Panc1 (cell line): ENCODE measurements around the gene COL5A1. TPM values are rescaled to one million over a fixed set of nuclear protein-coding genes. Genes with fewer than 3 reads are reported as not detected.

Source experiments
- ATAC-seq: fragments of 200-7000 bp; cut with Tn5 transposase; 2 replicates; pipeline ENCODE4 v1.9.1; 2020; ENCODE audit warnings: mild to moderate bottlenecking, moderate library complexity
- BruUV-seq: library from RNA; stranded (reverse); fragments of 400-500 nt; replicated peaks from 2 replicates; lab custom pipeline; 2021; lab: Mats Ljungman, UMichigan
- CTCF ChIA-PET: fragments of 300-600 bp; sonication (Branson Sonifier 250); formaldehyde crosslinking; loops from one replicate; lab custom pipeline; 2022; ENCODE audit warnings: antibody characterized with exemption; lab: Charles Lee
- POLR2A ChIA-PET: fragments of 300-600 bp; sonication (Branson Sonifier 250); formaldehyde crosslinking; loops from one replicate; lab custom pipeline; 2022; ENCODE audit warnings: antibody characterized with exemption; lab: Charles Lee
- DNase-seq: peaks from one replicate; pipeline ENCODE4 v3.0.0-alpha.2; 2010; ENCODE audit warnings: low read depth, low spot score
- H3K27ac ChIP-seq: 2 replicates; pipeline ENCODE4 v1.5.1; 2011; ENCODE audit warnings: mild to moderate bottlenecking, low read length, inconsistent platforms
- H3K27me3 ChIP-seq: fragments of 200-500 bp; sonication (Bioruptor generic); 2 replicates; pipeline ENCODE4 v1.6.0; 2014; ENCODE audit warnings: low read length, inconsistent platforms; ENCODE audit not compliant: control insufficient read depth, insufficient read depth
- H3K36me3 ChIP-seq: fragments of 200-500 bp; sonication (Bioruptor generic); 2 replicates; pipeline ENCODE4 v1.5.1; 2014; ENCODE audit warnings: inconsistent platforms, mild to moderate bottlenecking, low read length, moderate library complexity; ENCODE audit not compliant: control insufficient read depth, insufficient read depth
- H3K4me1 ChIP-seq: 2 replicates; pipeline ENCODE4 v1.5.1; 2011; ENCODE audit warnings: inconsistent platforms, mild to moderate bottlenecking, low read length, moderate library complexity; ENCODE audit not compliant: control insufficient read depth, insufficient read depth
- H3K4me3 ChIP-seq, 2 experiments: 2 replicates each; pipeline ENCODE4 v1.5.1; 2011 to 2012; ENCODE audit warnings: low read depth in 2 of 2, low read length in 2 of 2, mild to moderate bottlenecking in 2 of 2, inconsistent platforms in 1 of 2, moderate library complexity in 1 of 2
- H3K9me3 ChIP-seq: fragments of 200-500 bp; sonication (Bioruptor generic); 2 replicates; pipeline ENCODE4 v1.5.1; 2014; ENCODE audit warnings: low read depth, mild to moderate bottlenecking, inconsistent platforms, low read length, moderate library complexity; ENCODE audit not compliant: control insufficient read depth, insufficient read depth
- POLR2AphosphoS5 ChIP-seq: IDR thresholded peaks from 2 replicates; pipeline ENCODE4 v1.6.1; 2012; ENCODE audit warnings: mild to moderate bottlenecking, low read depth, low read length, moderate library complexity
- SIN3A ChIP-seq: IDR thresholded peaks from 2 replicates; pipeline ENCODE4 v1.6.1; 2012; ENCODE audit warnings: low read depth, mild to moderate bottlenecking, low read length, moderate library complexity, borderline replicate concordance; ENCODE audit not compliant: insufficient read depth
- TCF7L2 ChIP-seq: IDR thresholded peaks from 2 replicates; pipeline ENCODE4 v1.6.1; 2011; ENCODE audit warnings: mild to moderate bottlenecking, low read depth, low read length, inconsistent platforms
- in situ Hi-C: cut with HindIII; loops from 2 replicates; pipeline ENCODE4 v1.10.0; 2016; ENCODE audit warnings: low sequenced_read_pairs, low pct_unique_long_range_greater_than_20kb
- intact Hi-C: fragments of 100-400 bp; cut with micrococcal nuclease; formaldehyde crosslinking; loops from one replicate; pipeline ENCODE4 v1.10.0; 2022; ENCODE audit not compliant: unreplicated experiment
- total RNA-seq: library from RNA; stranded (reverse); gene quantifications from one replicate; pipeline ENCODE4 v1.2.1, GENCODE V29; 2021; ENCODE audit not compliant: unreplicated experiment
- TF ChIP-seq, protein P1 (sequence below): fragments of 450-650 bp; IDR thresholded peaks from 2 replicates; pipeline ENCODE4 v1.5.1; 2017; ENCODE audit warnings: mild to moderate bottlenecking
- TF ChIP-seq, protein P2 (sequence below), 2 experiments: IDR thresholded peaks; 2 replicates each; pipeline ENCODE4 v1.6.1; 2011 to 2012; ENCODE audit warnings: low read depth in 2 of 2, control low read depth in 1 of 2, low read length in 1 of 2, mild to moderate bottlenecking in 1 of 2, moderate library complexity in 1 of 2; ENCODE audit not compliant: insufficient read depth in 1 of 2

COL5A1 gene
- total RNA-seq, 1 experiment from 2014 or later, result 5.7 TPM

DNA sequence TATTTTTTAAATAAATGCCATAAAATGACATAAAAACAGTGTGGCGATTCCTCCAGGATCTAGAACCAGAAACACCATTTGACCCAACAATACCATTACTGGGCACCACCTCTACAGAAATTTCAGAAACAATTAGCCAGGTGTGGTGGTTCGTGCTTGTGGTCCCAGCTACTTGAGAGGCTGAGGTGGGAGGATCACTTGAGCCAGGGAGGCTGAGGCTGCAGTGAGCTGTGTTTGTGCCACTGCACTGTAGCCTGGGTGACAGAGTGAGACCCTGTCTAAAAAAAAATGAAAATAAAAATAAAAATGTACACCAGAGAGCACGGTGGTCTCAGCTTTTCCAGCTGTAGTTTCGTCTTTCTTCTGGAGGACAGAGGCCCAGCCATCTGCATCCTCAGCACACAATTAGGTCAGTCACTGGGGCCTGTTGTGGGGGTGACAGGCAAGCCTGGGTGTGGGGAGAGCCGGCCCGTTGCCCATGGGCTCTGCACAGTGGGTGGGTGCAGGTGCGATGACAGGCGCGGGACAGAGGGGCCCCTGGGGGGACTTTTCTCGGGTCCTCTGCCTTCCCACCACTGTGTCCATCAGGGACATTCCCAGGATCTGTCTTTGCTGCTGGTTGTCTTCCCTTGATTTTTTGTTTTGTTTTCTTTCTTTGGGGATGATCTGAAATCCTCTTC is 9.8 kb downstream of the COL5A1 start:
- Histone ChIP-seq H3K4me3 (no peak overlapping the region), H3K36me3 (no peaks in the 10 kb centered on the region), H3K9me3 (no peaks in the 10 kb centered on the region), H3K27me3 (no peaks in the 10 kb centered on the region), H3K27ac (no peak overlapping the region), H3K4me1 (no peaks in the 10 kb centered on the region)
- POLR2A ChIA-PET, result no interaction called here
- intact Hi-C loops (no loop called here), in situ Hi-C loops (no loop called here)
- CTCF ChIA-PET, result no interaction called here
- no peak for DNase-seq
- no TSS peak for BruUV-seq
- ATAC-seq, result no peak
- no peak for TF ChIP-seq TCF7L2
- TF ChIP-seq, protein P1, sequence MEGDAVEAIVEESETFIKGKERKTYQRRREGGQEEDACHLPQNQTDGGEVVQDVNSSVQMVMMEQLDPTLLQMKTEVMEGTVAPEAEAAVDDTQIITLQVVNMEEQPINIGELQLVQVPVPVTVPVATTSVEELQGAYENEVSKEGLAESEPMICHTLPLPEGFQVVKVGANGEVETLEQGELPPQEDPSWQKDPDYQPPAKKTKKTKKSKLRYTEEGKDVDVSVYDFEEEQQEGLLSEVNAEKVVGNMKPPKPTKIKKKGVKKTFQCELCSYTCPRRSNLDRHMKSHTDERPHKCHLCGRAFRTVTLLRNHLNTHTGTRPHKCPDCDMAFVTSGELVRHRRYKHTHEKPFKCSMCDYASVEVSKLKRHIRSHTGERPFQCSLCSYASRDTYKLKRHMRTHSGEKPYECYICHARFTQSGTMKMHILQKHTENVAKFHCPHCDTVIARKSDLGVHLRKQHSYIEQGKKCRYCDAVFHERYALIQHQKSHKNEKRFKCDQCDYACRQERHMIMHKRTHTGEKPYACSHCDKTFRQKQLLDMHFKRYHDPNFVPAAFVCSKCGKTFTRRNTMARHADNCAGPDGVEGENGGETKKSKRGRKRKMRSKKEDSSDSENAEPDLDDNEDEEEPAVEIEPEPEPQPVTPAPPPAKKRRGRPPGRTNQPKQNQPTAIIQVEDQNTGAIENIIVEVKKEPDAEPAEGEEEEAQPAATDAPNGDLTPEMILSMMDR, result no peak
- TF ChIP-seq, protein P2, sequence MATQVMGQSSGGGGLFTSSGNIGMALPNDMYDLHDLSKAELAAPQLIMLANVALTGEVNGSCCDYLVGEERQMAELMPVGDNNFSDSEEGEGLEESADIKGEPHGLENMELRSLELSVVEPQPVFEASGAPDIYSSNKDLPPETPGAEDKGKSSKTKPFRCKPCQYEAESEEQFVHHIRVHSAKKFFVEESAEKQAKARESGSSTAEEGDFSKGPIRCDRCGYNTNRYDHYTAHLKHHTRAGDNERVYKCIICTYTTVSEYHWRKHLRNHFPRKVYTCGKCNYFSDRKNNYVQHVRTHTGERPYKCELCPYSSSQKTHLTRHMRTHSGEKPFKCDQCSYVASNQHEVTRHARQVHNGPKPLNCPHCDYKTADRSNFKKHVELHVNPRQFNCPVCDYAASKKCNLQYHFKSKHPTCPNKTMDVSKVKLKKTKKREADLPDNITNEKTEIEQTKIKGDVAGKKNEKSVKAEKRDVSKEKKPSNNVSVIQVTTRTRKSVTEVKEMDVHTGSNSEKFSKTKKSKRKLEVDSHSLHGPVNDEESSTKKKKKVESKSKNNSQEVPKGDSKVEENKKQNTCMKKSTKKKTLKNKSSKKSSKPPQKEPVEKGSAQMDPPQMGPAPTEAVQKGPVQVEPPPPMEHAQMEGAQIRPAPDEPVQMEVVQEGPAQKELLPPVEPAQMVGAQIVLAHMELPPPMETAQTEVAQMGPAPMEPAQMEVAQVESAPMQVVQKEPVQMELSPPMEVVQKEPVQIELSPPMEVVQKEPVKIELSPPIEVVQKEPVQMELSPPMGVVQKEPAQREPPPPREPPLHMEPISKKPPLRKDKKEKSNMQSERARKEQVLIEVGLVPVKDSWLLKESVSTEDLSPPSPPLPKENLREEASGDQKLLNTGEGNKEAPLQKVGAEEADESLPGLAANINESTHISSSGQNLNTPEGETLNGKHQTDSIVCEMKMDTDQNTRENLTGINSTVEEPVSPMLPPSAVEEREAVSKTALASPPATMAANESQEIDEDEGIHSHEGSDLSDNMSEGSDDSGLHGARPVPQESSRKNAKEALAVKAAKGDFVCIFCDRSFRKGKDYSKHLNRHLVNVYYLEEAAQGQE (IDR thresholded peaks at IDR 0.05; ENCODE audit: insufficient read depth in 1 of 2, low read depth in 2 of 2, low read length in 1 of 2), result no peak
- TF ChIP-seq SIN3A, result no peak
- no peak for TF ChIP-seq POLR2AphosphoS5

DNA sequence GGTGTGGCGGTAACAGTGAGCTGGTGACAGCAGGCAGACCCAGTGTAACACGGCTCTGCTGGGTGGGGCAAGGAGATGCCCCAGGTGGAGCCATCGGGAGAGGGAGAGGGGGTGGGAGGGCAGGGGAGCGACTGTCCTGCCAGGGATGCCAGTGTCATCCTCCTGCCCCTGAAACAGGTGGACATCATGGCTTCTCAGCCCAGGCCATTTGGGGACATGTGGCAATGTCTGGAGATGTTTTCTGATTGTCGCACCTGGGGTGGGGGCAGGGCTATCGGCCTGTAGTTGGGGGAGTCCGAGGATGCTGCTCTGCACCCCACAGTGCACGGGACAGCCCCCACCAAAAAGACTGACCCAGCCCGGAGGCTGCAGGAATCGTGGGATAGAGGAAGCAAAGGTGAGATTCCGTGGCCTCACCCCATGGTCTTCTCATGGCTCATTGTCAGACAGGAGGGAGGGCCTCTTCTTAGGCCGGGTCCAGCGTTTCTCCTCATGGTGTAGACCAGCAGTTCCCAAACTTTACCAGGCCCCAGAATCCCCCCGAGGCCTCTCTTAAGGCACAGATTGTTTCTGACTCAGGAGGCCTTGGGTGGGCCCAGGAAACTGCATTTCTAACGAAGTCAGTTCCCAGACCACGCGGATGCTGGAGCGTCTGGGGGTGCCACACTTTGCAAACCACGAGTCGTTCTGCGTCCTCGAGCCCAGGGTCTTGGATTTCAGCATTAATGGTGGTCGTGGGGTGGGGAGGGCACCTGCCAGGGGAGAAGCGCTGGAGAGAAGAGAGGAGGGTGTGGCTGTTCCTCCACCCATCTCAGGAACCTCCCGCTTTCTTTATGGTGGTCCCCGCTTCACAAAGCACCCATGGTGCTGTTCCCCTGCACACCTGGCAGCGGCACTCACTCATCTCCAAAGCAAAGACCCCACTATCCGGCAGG is 11.0 kb downstream of the COL5A1 start:
- TF ChIP-seq, protein P2 (IDR thresholded peaks at IDR 0.05; ENCODE audit: insufficient read depth in 1 of 2, low read depth in 2 of 2, low read length in 1 of 2), result no peak
- TF ChIP-seq, protein P1, result no peak
- no peak for TF ChIP-seq SIN3A
- TF ChIP-seq TCF7L2, result no peak
- TF ChIP-seq POLR2AphosphoS5, result no peak
- CTCF ChIA-PET, result no interaction called here
- intact Hi-C loops, result no loop called here
- no peaks in the 10 kb centered on the region for H3K4me1 ChIP-seq
- ATAC-seq, result no peak
- in situ Hi-C loops, result no loop called here
- no peaks in the 10 kb centered on the region for H3K9me3 ChIP-seq
- BruUV-seq, result no TSS peak
- DNase-seq, result no peak
- no peak overlapping the region for H3K4me3 ChIP-seq
- H3K27me3 ChIP-seq, result no peaks in the 10 kb centered on the region
- POLR2A ChIA-PET, result no interaction called here
- H3K27ac ChIP-seq, result no peak overlapping the region
- no peaks in the 10 kb centered on the region for H3K36me3 ChIP-seq
